GM18907 (cell line): ENCODE measurements around the gene TRABD2B.

Source experiments
- ATAC-seq: cut with Tn5 transposase; IDR thresholded peaks from one replicate; pipeline ENCODE4 v1.9.1; 2021; ENCODE audit warnings: mild to moderate bottlenecking, moderate library complexity; ENCODE audit not compliant: unreplicated experiment

TRABD2B gene

DNA sequence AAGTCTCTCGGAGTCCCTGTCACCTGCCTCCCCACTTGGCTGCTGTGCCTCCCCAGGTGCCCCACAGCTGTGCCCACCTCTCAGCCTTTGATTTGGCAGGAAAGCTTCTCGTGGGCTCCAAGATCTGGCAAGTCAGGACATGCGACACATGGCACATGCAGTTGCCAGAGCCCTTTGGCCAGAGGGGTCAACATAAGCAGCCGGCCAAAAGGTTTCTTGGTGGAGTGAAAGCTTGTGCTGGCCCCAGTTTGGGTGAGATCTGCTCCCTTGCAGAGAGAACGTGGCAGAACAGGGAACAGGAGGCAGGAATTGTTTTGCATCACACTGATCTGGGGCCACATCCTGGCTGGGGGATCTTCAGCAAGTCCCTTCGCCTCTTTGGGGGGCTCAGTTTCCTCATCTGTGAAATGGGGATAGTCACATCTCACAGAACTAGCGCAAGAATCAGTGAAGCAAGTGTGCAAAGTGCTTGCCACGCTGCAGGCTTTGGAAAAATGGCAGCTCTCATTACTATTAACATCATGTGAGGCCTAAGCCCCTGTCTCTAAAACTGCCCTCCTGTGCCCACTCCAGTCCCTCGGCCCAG is 232.6 kb downstream of the TRABD2B start:
- no peak for ATAC-seq

DNA sequence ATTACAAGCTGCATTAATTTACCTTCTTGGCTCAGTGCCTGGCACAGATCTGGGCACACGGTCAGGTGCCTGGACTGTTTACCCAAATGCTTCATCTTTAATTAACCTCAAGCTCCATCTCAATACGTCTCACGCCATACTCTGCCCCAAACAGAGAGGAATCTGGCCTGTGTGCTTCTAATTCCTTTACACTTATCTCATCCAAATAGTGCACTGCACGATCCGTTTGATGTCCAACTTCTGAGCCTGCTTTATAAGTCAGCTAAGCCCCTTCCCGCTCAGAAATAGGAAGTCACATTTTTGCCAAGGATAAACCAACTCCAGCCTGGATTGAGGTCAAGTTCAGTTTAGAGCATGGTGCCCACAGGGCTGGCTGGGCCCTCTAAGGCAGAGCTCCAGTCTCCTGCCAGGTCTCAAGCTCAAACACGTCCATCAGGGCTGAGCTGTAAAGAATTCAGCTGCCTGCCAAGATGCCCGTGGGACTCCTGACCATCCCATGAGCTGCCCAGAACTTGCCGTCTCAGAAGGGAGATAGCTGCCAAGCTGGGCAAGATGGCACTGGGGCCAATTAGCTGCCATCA is 233.5 kb downstream of the TRABD2B start:
- ATAC-seq: no peak

DNA sequence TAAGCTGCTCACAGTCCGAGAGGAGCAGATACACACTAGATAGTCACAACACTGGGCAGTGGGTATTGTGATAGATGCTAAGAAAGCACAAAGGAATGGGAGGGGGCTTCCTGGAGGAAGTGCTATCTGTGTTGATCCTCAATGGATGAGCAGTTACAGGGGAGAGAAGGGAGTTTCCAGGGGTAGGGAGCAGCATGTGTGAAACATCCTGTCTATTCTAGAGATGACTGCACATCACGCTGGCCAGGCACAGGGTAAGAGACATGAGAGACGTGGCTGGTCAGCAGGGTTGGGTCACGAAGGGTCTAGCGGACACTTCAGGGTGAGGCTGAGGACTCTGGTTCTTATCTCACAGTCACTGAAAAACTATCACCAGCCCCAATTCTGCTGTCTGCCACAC is 235.2 kb downstream of the TRABD2B start:
- ATAC-seq: peak; percentile 63

GRCh38 chr1:47761201-47761930 is 235.8 kb downstream of the TRABD2B start:
- no peak for ATAC-seq

- ATAC-seq: no peak
These were observed 237.1 kb downstream of the TRABD2B start for GRCh38 chr1:47759936-47760629.

DNA sequence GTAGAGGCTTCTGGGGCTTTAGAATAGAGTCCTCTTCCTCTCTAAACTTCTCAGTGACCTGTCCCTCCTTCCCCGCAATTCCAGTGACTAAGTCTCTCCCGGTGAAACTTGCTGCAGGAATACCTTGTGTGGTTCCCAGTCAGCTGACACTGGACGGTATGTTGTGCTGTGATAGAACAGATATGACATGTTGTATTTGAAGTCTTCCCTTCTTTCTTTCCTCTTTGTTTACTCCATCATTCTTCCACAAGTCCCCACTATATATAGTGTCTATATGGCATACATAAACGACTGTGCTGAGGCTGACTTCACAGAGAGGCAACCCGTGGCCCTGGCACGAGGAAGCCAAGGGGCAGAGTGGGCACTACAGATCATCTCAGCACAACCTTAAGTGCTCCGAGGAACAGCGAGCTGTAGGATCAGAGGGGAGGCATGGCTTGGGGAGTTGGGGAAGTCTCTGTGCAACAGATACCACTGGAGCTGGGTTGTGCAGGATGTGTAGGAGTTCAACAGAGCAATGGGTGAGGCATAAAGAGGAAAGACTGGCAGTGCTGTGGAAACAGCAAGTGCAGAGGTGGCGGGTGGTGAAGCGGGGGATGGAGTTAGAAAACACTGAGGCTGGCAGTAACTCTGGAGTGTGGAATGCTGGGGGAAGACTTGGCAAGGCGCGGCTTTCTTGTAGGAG is 237.8 kb downstream of the TRABD2B start:
- ATAC-seq: no peak

GRCh38 chr1:47758341-47759250 is 238.6 kb downstream of the TRABD2B start:
- no peak for ATAC-seq

GRCh38 chr1:47757226-47757975 is 239.8 kb downstream of the TRABD2B start:
- no peak for ATAC-seq

GRCh38 chr1:47756411-47756810 is 240.8 kb downstream of the TRABD2B start:
- ATAC-seq: no peak

DNA sequence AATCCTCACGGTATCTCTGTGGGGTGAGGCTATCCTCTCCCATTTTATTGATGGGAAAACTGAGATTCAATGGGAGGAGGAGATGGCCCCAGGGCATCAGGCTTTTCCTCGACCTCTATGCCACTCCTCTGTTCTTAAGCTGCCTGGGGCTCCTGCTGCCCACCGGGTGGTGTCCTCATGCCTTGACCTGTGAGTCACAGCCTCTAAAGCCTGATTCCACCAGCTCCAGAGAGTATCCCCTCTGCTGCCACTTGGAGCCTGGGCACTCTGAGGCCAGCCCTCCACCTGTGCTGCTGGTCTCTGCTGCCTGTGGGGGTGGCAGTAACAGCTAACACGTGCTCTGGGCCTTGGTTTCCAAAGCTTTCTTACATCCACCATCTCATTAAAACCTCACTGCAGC is 241.2 kb downstream of the TRABD2B start:
- ATAC-seq: no peak

DNA sequence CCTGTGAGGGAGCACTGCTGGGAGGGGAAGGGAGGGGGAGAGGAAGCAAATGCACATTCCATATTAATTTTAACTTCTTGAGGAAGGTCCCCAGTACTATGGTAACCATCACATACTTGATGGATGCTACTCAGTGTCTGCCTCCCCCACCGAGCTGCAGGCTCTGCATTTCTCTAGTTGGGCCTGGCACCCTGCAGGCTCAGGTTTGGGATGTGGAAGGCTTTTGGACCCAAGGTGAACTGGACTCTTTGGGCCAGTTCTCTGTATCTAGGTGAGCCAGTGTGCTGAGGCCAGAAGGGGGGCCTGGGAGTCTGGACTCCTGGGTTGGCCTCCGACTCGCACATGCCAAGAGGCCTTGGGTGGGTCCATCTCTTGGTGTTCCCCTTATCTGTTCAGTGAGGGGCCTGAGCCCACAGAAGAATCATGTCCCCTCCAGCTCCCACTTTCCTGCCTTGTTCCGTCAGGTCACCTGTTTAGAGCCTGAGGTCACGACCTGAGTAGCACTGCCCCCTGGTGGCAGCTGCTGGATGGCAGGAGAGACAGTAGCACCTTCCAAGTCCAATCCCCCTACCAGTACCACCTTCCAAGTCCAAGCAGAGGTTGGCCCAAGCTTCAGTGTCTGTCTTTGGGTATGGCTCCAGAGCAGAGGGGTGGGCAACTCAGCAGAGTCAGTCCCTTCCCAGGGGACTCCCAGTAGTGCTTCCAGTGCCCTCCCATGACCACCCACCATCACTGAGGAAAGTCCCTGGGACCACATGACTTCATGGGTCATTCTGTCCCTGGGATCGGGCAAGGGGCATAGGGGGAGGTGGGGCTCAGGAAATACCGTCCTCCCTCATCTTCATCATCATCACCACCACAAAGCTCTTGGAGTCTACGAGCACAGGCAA is 241.8 kb downstream of the TRABD2B start:
- no peak for ATAC-seq

DNA sequence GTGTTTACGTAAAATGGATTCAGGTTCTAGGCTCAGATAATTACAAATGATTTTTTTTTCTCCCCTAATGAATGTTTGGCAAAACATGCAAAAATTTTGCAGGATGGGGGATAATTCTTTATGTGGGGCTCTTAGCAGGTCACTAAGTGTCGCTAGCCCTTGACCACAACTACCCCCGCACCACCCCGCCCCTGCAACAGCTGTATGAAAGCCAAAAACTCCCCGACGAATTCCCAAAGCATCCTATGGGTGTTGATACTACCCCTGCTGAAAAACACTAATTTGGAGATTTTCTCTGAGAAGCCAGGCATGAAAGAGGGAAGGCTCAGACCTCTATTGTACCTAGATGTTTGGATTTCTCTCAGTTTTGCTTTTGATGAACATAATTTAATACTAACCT is 243.0 kb downstream of the TRABD2B start:
- no peak for ATAC-seq

DNA sequence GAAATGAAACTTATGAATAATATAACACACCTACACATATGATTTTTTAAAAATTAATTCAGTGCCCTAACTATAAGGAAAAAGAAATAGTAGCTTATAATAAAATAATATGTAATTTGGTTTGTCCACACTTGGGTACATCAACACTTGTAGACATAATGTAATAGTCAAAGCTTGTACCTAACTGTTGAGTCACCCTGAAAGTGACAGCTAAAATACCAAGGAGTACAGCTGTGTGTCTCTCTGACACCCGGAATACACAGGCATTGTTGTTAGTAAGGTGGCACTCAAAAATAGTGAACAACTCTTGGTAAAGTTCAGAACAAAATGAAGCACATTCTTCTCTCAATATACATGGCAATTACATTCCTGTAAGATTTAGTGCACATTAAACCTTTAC is 243.4 kb downstream of the TRABD2B start:
- no peak for ATAC-seq

GRCh38 chr1:47752559-47752958 is 244.6 kb downstream of the TRABD2B start:
- ATAC-seq: no peak

DNA sequence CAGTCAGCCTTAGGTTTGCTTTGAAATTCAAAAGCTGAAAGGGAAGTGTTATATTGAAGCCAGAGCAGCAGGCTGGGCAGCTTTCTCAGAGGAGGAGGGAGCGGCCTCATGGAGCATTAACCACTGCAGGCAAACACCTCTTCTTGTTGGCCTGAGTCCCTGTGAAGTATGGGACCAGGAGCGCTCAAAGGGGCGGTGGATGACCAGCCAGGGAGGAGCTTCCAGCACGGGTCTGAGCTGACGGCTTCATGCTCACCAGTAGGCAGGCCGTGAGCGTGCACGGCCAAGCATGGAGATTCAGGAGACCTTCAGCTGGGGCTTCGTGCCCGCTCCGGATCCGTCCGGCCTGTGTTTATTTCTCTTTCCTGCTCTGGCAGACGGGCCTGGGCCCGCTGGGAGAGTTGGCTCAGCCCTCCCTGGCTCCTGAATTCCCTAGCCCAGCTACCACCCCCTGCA is 245.2 kb downstream of the TRABD2B start:
- ATAC-seq: no peak

- no peak for ATAC-seq
These were observed 246.0 kb downstream of the TRABD2B start for GRCh38 chr1:47751193-47751592.

- ATAC-seq: no peak
These were observed 251.2 kb downstream of the TRABD2B start for GRCh38 chr1:47745715-47746609.
